HepG2 (cell line): ENCODE measurements around the gene FSCN2.

Experiments
- ATF1 ChIP-seq: IDR thresholded peaks from 2 replicates; pipeline ENCODE4 v1.6.1; 2016; ENCODE audit warnings: mild to moderate bottlenecking, control low read depth
- CBX5 ChIP-seq: sonication (generic); formaldehyde crosslinking; IDR thresholded peaks from 2 replicates; pipeline ENCODE4 v1.4.0; 2020; ENCODE audit warnings: missing genetic modification reagents, borderline replicate concordance
- JUN ChIP-seq: sonication (generic); formaldehyde crosslinking; IDR thresholded peaks from 2 replicates; pipeline ENCODE4 v1.4.0; 2020; ENCODE audit warnings: mild to moderate bottlenecking, missing genetic modification reagents
- POLR2A ChIP-seq, 2 experiments: IDR thresholded peaks; 2 replicates each; pipeline ENCODE4 v1.6.1; 2011; ENCODE audit warnings: low read depth in 2 of 2, low read length in 2 of 2, mild to moderate bottlenecking in 1 of 2, moderate library complexity in 1 of 2; ENCODE audit not compliant: insufficient read depth in 1 of 2
- RAD21 ChIP-seq: fragments of 450-650 bp; formaldehyde crosslinking; IDR thresholded peaks from 2 replicates; pipeline ENCODE4 v1.5.0; 2020; ENCODE audit warnings: mild to moderate bottlenecking
- RFX5 ChIP-seq: IDR thresholded peaks from 2 replicates; pipeline ENCODE4 v1.6.1; 2011; ENCODE audit warnings: low read depth, low read length, improper control_type of control experiment
- ZNF207 ChIP-seq: fragments of 450-650 bp; IDR thresholded peaks from 2 replicates; pipeline ENCODE4 v1.6.1; 2016; ENCODE audit warnings: antibody characterized with exemption, borderline replicate concordance
- ZNF331 ChIP-seq: sonication (generic); formaldehyde crosslinking; IDR thresholded peaks from 2 replicates; pipeline ENCODE4 v1.4.0; 2020; ENCODE audit warnings: missing genetic modification reagents
- ZNF441 ChIP-seq: sonication (generic); formaldehyde crosslinking; IDR thresholded peaks from 2 replicates; pipeline ENCODE4 v1.7.0; 2021; ENCODE audit warnings: missing genetic modification reagents, borderline replicate concordance
- TF ChIP-seq, protein P1 (sequence below): sonication (generic); formaldehyde crosslinking; IDR thresholded peaks from 2 replicates; pipeline ENCODE4 v1.5.0; 2020; ENCODE audit warnings: missing genetic modification reagents

DNA sequence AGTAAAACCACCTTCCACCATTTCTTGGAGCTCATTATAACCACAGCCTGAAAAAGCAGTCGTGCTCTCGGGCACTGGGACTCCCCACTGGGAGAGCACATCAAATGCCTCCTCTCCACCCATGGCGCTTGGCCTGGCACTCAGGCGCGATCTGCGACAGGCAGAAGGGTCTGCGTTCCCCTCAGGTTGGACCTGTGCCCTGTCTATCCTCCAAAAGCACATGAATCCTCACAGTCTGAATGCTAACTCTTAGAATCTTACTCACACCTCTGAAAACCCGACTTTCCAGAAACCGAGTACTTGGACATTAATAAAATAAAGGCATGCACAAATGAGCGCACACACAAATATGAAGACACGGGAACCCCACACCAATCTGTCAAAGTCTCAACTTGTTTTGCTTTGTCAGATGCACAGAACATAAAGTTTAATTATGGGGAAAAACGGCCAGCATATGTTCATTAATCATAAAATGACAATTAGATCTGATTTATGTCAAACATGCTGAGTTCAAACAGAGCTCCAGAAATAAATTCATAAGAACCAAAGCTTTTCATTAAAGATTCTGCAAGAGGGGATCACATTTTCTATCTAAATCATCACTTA lies 44.5 kb downstream of the FSCN2 start:
- no peak for TF ChIP-seq RFX5
- TF ChIP-seq ZNF331 (CRISPR knock-in tag) = no peak
- no peak for TF ChIP-seq ZNF441 (CRISPR knock-in tag)
- no peak for TF ChIP-seq JUN (CRISPR knock-in tag)
- TF ChIP-seq, protein P1, sequence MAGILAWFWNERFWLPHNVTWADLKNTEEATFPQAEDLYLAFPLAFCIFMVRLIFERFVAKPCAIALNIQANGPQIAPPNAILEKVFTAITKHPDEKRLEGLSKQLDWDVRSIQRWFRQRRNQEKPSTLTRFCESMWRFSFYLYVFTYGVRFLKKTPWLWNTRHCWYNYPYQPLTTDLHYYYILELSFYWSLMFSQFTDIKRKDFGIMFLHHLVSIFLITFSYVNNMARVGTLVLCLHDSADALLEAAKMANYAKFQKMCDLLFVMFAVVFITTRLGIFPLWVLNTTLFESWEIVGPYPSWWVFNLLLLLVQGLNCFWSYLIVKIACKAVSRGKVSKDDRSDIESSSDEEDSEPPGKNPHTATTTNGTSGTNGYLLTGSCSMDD (CRISPR knock-in tag) = no peak
- no peak for TF ChIP-seq POLR2A (IDR thresholded peaks at IDR 0.05; ENCODE audit: insufficient read depth in 1 of 2, low read depth in 2 of 2, low read length in 2 of 2)
- no peak for TF ChIP-seq RAD21 (CRISPR knock-in tag)
- TF ChIP-seq ZNF207 = no peak
- no peak for TF ChIP-seq CBX5 (CRISPR knock-in tag)
- TF ChIP-seq ATF1 (CRISPR knock-in tag) = no peak
